ENCODE data around the gene PRR15.
"Not testable (repeated sequence)": the region's sequence is repeated elsewhere in the genome, so short reads cannot be mapped to it uniquely, and the experiment has no call there.

PRR15 gene, protein sequence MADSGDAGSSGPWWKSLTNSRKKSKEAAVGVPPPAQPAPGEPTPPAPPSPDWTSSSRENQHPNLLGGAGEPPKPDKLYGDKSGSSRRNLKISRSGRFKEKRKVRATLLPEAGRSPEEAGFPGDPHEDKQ

DNA sequence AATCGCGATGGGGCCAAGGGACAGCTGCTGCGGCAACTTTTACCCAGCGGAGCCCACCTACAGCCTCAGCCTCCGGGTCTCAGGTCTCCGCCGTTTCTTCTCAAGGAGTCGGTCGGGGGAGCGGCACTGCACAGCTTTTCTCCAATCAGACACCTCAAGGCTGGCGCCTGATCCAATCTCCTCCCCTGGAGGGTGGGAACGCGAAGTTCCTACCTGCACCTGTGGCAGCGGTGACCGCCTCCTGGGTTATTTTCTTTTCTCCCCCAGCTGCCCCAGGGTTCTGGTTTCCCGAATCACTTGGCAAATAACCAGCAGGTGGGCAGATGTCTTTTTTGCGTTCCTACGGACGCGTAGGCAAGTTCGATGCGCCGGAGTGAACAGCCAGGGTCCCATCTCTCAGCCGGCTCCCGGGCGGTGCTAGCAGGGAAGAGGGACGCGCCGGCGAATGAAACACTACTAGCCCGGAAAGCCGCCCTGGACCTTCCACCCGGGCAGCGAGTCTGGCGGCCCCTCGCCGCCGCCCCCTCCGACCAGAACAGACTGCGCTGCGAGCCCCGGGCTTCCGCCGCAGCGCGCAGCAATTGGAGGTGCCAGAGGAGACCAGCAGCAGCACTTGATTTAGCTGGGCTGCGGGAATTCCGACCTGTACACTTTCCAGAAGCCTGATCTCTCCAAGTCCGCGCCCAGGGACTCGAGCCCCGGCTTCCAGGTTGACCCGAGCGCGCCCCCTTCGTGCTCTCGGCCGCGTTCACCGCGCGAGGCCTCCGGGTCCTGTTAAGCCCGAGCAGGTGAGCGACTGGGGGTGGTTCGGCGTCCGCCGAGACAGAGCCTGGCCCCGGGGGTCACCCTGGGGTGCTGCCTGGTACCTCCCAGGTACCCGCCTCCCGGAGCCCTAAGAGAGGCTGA, at the start of gene PRR15:
TSS of gene PRR15 (plus strand) at position 246 of the 906 bp plus-strand sequence. CDS start 2,495 bp downstream, outside the sequence.
- Mint-ChIP-seq H3K9me3 (no peaks in the 10 kb centered on the region), H3K36me3 (ENCODE audit: low read depth) (peaks cover 1% of the 10 kb centered on the region), H3K27me3 (peaks cover 73% of the 10 kb centered on the region), H3K27ac (no peak within 1 kb of the TSS), H3K4me1 (peaks cover 19% of the 10 kb centered on the region), H3K4me3 (peak within 1 kb of the TSS; percentile 77)
- peak; percentile 26 for ATAC-seq
- DNase-seq, result peak; percentile 7

DNA sequence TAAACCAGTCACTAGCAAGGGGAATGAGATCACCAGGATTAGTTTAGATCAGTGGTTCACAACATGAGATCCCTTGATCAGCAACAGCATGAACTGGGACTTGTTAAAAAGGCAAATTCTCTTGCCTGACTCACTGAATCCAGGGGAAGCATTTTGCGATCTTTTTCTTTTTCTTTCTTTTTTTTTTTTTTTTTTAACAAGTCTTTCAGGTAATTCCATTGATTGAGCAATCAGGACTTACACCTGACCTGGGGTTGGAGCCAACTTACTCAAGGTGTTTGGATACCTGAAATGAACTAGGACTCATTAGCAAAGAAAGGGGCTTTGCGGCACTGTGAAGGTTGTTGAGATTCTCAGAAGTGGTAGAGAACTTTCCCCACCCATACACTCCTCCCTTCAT, 47.1 kb upstream of the PRR15 start:
- H3K9me3 Mint-ChIP-seq, result peaks cover 8% of the 10 kb centered on the region
- DNase-seq (no peak), ATAC-seq (no peak)
- peaks cover 5% of the 10 kb centered on the region for H3K27me3 Mint-ChIP-seq
- no peaks in the 10 kb centered on the region for H3K4me1 Mint-ChIP-seq
- H3K27ac Mint-ChIP-seq, result no peak overlapping the region
- peaks cover 2% of the 10 kb centered on the region for H3K36me3 Mint-ChIP-seq (ENCODE audit: low read depth)
- H3K4me3 Mint-ChIP-seq, result no peak overlapping the region

DNA sequence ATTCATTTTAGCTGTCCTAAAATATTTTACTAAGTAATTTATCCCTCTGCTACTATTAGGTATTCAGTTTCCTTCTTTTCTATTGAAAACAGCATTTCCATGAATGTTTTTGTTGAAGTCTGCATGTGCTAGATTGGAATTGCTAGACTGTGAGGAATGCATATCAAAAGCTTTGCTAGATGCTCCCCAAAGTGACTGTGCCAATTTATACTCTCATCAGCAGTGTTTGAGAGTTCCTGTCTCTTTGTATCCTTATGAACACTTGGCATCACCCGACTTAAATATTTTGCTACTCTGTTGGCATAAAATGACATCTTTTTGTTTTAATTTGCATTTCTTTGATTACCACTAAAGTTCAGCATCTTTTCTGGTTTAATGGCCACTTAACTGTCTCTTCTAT, 45.0 kb upstream of the PRR15 start:
- Mint-ChIP-seq H3K4me3 (no peak overlapping the region), H3K9me3 (peaks cover 15% of the 10 kb centered on the region), H3K27me3 (peaks cover 5% of the 10 kb centered on the region), H3K4me1 (no peaks in the 10 kb centered on the region), H3K27ac (no peak overlapping the region), H3K36me3 (ENCODE audit: low read depth) (peaks cover 2% of the 10 kb centered on the region)
- ATAC-seq (no peak), DNase-seq (no peak)

DNA sequence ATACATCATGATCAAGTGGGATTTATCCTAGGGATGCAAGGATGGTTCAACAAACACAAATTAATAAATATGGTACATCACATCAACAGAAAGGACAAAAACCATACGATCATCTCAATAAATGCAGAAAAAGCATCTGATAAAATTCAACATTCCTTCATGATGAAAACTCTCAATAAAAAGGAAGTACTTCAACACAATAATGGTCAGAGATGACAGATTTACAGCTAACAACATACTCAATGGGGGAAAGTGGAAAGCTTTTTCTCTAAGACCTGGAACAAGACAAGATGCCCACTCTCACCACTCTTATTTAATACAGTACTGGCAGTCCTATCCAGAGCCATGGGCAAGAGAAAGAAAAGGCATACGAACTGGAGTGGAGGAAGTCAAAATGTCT, 39.9 kb upstream of the PRR15 start:
- Mint-ChIP-seq H3K27me3 (peaks cover 16% of the 10 kb centered on the region), H3K4me3 (no peak overlapping the region), H3K36me3 (ENCODE audit: low read depth) (peaks cover 2% of the 10 kb centered on the region), H3K27ac (no peak overlapping the region), H3K4me1 (no peaks in the 10 kb centered on the region), H3K9me3 (peaks cover 23% of the 10 kb centered on the region)
- ATAC-seq, result no peak
- no peak for DNase-seq

DNA sequence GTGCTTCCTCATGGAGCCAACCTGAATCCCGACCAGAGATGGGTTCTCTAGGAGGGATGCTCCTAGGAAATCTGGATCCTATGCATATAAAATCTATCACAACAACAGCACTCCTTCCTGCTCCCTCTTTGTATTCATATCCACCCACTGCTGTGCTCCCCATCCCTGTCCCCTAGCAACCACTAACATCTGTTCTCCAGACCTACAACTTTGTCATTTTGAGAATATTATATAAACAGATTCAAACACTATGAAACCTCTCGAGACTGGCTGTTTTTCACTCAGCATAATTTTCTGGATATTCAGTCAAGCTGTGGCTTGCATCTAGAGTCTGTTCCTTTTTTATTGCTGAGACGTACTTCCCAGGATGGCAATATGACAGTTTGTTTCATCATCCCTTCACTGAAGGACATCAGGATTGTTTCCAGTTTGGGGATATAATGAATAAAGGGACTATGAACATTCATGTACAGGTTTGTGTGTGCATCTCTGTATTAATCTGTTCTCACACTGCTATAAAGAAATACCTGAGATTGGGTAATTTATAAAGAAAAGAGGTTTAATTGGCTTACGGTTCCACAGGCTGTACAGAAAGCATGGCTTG, 36.0 kb upstream of the PRR15 start:
- DNase-seq, result no peak
- H3K9me3 Mint-ChIP-seq, result peaks cover 25% of the 10 kb centered on the region
- no peaks in the 10 kb centered on the region for H3K36me3 Mint-ChIP-seq (ENCODE audit: low read depth)
- no peak overlapping the region for H3K27ac Mint-ChIP-seq
- H3K4me1 Mint-ChIP-seq, result no peaks in the 10 kb centered on the region
- H3K27me3 Mint-ChIP-seq, result peaks cover 19% of the 10 kb centered on the region
- H3K4me3 Mint-ChIP-seq, result no peak overlapping the region
- no peak for ATAC-seq

DNA sequence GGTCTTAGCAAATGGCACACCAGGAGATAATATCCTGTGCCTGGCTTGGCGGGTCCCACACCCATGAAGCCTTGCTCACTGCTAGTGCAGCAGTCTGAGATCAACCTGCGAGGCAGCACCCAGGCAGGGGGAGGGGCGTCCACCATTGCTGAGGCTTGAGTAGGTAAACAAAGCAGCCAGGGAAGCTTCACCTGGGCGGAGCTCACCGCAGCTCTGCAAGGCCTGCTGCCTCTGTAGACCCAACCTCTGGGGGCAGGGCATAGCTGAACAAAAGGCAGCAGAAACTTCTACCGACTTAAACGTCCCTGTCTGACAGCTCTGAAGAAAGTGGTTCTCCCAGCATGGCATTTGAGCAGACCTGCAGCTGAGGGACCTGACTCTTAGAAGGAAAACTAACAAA, 35.1 kb upstream of the PRR15 start:
- H3K27me3 Mint-ChIP-seq, result peaks cover 19% of the 10 kb centered on the region
- ATAC-seq; H3K27ac Mint-ChIP-seq; H3K36me3 Mint-ChIP-seq (ENCODE audit: low read depth); DNase-seq; H3K4me3 Mint-ChIP-seq; H3K4me1 Mint-ChIP-seq: not testable (repeated sequence)
- peaks cover 25% of the 10 kb centered on the region for H3K9me3 Mint-ChIP-seq

DNA sequence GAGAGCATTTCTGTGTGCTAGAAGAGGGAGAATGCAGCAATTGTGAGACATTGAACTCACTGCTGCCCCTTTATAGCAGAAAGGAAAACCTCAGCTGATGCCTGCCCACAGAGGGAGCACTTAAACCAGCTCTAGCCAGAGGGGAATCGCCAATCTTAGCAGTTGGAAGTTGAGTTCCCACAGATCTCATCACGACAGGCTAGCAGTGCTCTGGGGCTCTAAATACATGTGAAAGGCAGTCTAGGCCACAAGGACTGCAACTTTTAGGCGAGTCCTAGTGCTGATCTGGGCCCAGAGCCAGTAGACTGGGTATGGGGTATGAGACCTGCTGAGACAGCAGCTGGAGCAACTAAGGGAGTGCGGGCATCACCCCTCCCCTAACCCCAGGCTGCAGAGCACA, 25.2 kb upstream of the PRR15 start:
- no peaks in the 10 kb centered on the region for H3K9me3 Mint-ChIP-seq
- H3K27me3 Mint-ChIP-seq, result peaks cover 7% of the 10 kb centered on the region
- no peak overlapping the region for H3K27ac Mint-ChIP-seq
- ATAC-seq (no peak), DNase-seq (no peak)
- no peak overlapping the region for H3K4me3 Mint-ChIP-seq
- H3K36me3 Mint-ChIP-seq (ENCODE audit: low read depth), result no peaks in the 10 kb centered on the region
- no peaks in the 10 kb centered on the region for H3K4me1 Mint-ChIP-seq

DNA sequence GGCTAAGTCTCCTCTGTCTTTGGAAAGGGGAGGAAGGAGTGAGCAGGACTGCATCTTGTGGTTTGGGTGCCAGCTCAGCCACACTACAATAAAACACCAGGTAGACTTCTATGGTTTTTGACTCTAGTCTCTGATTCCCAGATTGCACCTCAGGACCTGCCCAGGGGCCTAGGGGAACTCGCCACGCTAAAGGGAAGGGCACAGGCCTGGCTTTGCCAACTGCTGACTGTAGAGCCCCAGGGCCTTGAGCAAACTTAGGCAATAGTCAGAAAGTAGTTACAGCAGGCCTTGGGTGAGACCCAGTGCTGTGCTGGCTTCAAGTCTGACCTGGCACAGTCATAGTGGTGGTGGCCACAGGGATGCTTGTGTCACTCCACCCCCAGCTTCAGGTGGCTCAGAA, 24.2 kb upstream of the PRR15 start:
- ATAC-seq, result no peak
- H3K4me1 Mint-ChIP-seq, result no peaks in the 10 kb centered on the region
- H3K36me3 Mint-ChIP-seq (ENCODE audit: low read depth), result no peaks in the 10 kb centered on the region
- H3K4me3 Mint-ChIP-seq, result no peak overlapping the region
- peaks cover 10% of the 10 kb centered on the region for H3K27me3 Mint-ChIP-seq
- no peak overlapping the region for H3K27ac Mint-ChIP-seq
- peaks cover 3% of the 10 kb centered on the region for H3K9me3 Mint-ChIP-seq
- DNase-seq, result no peak

DNA sequence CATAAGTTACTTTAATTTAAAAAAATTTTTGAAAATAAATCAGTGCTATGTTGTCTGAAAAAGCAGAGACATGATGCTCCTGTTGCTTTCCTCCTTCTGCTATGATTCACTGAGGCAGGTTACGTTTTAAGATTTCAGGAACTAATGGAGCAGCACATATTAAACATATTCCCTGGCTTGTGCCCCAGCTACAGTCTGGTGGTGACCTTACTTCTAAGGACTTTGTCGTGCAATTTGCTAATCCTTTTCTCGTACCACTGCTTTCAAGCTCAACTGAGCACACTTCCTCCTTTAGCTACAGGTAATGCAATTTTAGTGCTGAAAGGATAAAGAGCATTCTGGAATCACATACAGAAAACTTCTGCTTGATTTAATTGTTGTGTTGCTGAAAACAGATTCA, 16.2 kb upstream of the PRR15 start:
- DNase-seq (no peak), ATAC-seq (no peak)
- H3K36me3 Mint-ChIP-seq (ENCODE audit: low read depth), result no peaks in the 10 kb centered on the region
- H3K27ac Mint-ChIP-seq, result no peak overlapping the region
- H3K4me3 Mint-ChIP-seq, result no peak overlapping the region
- no peaks in the 10 kb centered on the region for H3K4me1 Mint-ChIP-seq
- H3K9me3 Mint-ChIP-seq, result peaks cover 3% of the 10 kb centered on the region
- peaks cover 13% of the 10 kb centered on the region for H3K27me3 Mint-ChIP-seq

DNA sequence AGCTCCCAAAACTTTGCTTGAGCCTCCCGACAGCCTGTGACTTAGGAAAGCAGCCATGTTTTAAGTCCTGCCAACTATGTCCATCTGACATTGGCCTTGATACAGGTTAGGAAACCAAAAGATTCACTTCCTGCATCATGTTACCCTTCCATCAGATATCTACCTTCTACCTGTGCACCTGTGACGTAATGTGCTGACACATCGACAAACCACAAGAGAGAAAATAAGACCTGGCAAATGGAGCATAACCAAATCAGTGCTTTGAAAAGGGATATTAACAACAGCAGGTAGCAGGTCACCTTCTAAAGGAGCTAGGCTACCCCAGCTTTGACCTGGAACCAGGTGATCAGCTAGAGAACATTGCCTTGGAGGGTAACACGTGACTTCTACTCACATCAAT, 14.8 kb upstream of the PRR15 start:
- DNase-seq (no peak), ATAC-seq (no peak)
- Mint-ChIP-seq H3K9me3 (peaks cover under 1% of the 10 kb centered on the region), H3K4me1 (no peaks in the 10 kb centered on the region), H3K36me3 (ENCODE audit: low read depth) (no peaks in the 10 kb centered on the region), H3K27ac (no peak overlapping the region), H3K4me3 (no peak overlapping the region), H3K27me3 (peaks cover 14% of the 10 kb centered on the region)

DNA sequence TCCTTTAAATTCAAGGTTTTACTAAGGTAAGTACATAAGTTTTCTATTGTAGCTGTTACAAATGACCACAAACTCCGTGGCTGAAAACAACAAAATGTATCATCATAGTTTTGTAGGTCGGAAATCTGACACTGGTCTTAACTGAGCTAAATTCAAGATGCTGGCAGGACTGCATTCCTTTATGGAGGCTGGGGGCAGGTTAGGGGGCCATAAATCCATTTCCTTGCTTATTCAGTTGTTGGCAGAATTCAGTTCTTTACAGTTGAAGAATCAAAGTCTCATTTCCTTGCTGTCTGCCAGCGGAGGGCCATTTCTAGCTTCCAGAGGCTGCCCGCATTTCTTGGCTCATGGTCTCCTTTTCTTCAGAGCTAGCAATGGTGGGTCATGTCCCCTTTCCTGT, 11.2 kb upstream of the PRR15 start:
- no peak for ATAC-seq
- H3K9me3 Mint-ChIP-seq, result peaks cover 6% of the 10 kb centered on the region
- no peaks in the 10 kb centered on the region for H3K36me3 Mint-ChIP-seq (ENCODE audit: low read depth)
- H3K27ac Mint-ChIP-seq, result no peak overlapping the region
- no peaks in the 10 kb centered on the region for H3K4me1 Mint-ChIP-seq
- H3K4me3 Mint-ChIP-seq, result no peak overlapping the region
- no peak for DNase-seq
- H3K27me3 Mint-ChIP-seq, result peaks cover 15% of the 10 kb centered on the region

DNA sequence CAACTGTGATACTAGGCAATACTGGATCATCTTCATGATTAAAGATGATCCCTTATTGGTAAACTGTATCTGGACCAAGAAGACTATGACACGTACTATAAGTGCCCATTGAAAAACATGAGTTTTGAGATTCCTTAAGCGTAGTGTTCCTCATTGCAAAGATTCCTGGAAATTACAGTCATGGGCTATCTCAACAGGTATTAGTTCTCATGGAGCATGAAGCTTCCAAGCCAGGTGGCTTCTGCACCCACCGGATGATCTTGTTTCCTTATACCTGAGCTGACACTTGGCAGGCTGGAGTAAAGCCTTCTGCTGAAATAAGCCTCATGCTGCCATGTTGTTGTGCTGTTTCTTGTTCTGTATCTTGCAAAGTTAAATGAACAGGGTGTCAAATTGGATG, 8.6 kb upstream of the PRR15 start:
- DNase-seq, result no peak
- H3K27me3 Mint-ChIP-seq, result peaks cover 28% of the 10 kb centered on the region
- H3K27ac Mint-ChIP-seq, result no peak overlapping the region

DNA sequence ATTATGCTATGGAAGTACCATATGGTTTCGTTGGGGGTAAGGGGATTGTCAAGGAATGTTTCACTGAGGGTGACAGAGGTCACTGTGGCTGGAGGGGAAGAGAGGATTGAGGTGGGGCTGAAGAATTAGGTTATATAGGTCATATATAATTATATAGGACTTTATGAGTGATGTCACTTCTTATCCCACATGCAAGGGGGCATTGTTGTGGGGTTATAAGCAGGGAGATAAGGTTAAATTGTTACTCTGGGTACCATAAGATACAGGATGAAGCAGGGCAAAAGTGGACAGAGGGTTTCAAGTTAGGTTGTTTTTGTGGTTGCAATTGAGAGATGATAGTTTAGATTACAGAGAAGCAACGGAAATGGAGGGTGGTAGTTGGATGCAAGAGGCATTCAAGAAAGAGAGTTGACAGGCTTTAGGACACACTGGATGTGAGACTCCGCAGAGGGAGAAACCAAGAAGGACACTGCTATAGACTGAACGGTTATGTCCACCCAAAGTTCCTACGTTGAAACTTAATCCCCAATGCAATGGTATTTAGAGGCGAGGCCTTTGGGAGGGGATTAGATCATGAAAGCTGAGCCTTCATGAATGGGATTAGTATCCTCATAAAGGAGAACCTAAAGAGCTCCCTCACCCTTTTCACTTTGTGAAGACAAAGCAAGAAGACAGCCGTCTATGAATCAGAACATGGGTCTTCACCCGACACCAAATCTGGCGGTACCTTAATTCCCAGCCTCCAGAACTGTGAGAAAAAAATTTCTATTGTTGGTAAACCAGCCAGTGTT, 7.0 kb upstream of the PRR15 start:
- no peak overlapping the region for H3K4me3 Mint-ChIP-seq
- H3K27ac Mint-ChIP-seq, result no peak overlapping the region
- H3K27me3 Mint-ChIP-seq, result peaks cover 37% of the 10 kb centered on the region
- no peak for ATAC-seq
- DNase-seq, result no peak
- H3K4me1 Mint-ChIP-seq, result no peaks in the 10 kb centered on the region
- no peaks in the 10 kb centered on the region for H3K36me3 Mint-ChIP-seq (ENCODE audit: low read depth)
- peaks cover 6% of the 10 kb centered on the region for H3K9me3 Mint-ChIP-seq

More for the DNA sequence above, 8.6 kb upstream of the PRR15 start:
- H3K4me3 Mint-ChIP-seq, result no peak overlapping the region
- no peaks in the 10 kb centered on the region for H3K36me3 Mint-ChIP-seq (ENCODE audit: low read depth)
- no peaks in the 10 kb centered on the region for H3K4me1 Mint-ChIP-seq
- H3K9me3 Mint-ChIP-seq, result peaks cover 6% of the 10 kb centered on the region
- ATAC-seq, result no peak

DNA sequence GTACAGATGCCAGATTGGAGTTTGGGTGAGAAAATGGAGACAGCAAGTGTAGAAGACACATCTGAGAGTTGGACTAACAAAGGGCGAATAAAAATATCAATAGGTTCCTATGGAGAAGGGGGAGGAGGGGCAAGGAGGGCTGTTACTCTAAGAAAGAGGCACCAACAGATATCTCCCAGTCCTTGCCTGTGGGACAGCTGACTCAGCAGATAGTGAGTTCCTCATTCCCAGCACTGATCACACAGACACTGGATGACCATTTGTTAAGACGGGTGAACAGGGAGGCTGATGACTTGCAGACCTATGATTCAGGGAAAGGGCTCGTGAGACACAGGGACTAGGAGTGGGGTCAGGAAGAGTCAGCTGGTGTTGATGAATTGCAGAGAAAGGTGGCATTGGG, 5.7 kb upstream of the PRR15 start:
- Mint-ChIP-seq H3K27me3 (peaks cover 40% of the 10 kb centered on the region), H3K4me1 (no peaks in the 10 kb centered on the region), H3K27ac (no peak overlapping the region), H3K9me3 (peaks cover 6% of the 10 kb centered on the region), H3K4me3 (no peak overlapping the region), H3K36me3 (ENCODE audit: low read depth) (no peaks in the 10 kb centered on the region)
- no peak for ATAC-seq
- DNase-seq, result no peak

All from activated naive CD8-positive, alpha-beta T cell treated with anti-CD3 and anti-CD28 coated beads, Interleukin-2, amount 50 U/mL, for 24 hours (primary cell).